Fibroblast of the conjunctiva (primary cell): ENCODE results near the gene MORN4.
"Not testable (repeated sequence)": the region's sequence is repeated elsewhere in the genome, so short reads cannot be mapped to it uniquely, and the experiment has no call there.

Source experiments
- DNase-seq: peaks from one replicate; pipeline ENCODE4 v3.0.0-alpha.2; 2010; ENCODE audit warnings: low read depth

Gene MORN4

GRCh38 chr10:97632949-97633884 is at the start of gene MORN4:
Gene MORN4, minus strand, starts transcription at chr10:97633500. Its CDS starts 13,847 bp downstream, at chr10:97619653.
- DNase-seq, result peak; percentile 82

GRCh38 chr10:97682042-97682441 is 48.7 kb upstream of the MORN4 start:
- no peak for DNase-seq

- no peak for DNase-seq
Measured at GRCh38 chr10:97679594-97679993, 46.3 kb upstream of the MORN4 start.

- DNase-seq, result no peak
Measured at GRCh38 chr10:97676770-97677581, 43.7 kb upstream of the MORN4 start.

GRCh38 chr10:97675222-97675621 is 41.9 kb upstream of the MORN4 start:
- DNase-seq, result no peak

GRCh38 chr10:97673736-97674525 is 40.6 kb upstream of the MORN4 start:
- no peak for DNase-seq

GRCh38 chr10:97669571-97669970 is 36.3 kb upstream of the MORN4 start:
- no peak for DNase-seq

- DNase-seq, result no peak
Measured at GRCh38 chr10:97667463-97667862, 34.2 kb upstream of the MORN4 start.

- no peak for DNase-seq
Measured at GRCh38 chr10:97666992-97667391, 33.7 kb upstream of the MORN4 start.

- no peak for DNase-seq
Measured at GRCh38 chr10:97664282-97664850, 31.1 kb upstream of the MORN4 start.

- DNase-seq, result peak; percentile 69
Measured at GRCh38 chr10:97659589-97659988, 26.3 kb upstream of the MORN4 start.

GRCh38 chr10:97656777-97657176 is 23.5 kb upstream of the MORN4 start:
- DNase-seq, result no peak

GRCh38 chr10:97651773-97652172 is 18.5 kb upstream of the MORN4 start:
- DNase-seq, result no peak

- DNase-seq, result no peak
Measured at GRCh38 chr10:97650726-97651125, 17.4 kb upstream of the MORN4 start.

- not testable (repeated sequence) for DNase-seq
Measured at GRCh38 chr10:97649405-97649750, 16.1 kb upstream of the MORN4 start.

GRCh38 chr10:97648562-97649404 is 15.5 kb upstream of the MORN4 start:
- DNase-seq, result peak; percentile 68

- peak; percentile 21 for DNase-seq
Measured at GRCh38 chr10:97647556-97647955, 14.3 kb upstream of the MORN4 start.

GRCh38 chr10:97644936-97645335 is 11.6 kb upstream of the MORN4 start:
- no peak for DNase-seq

- no peak for DNase-seq
Measured at GRCh38 chr10:97643441-97643985, 10.2 kb upstream of the MORN4 start.

- DNase-seq, result not testable (repeated sequence)
Measured at GRCh38 chr10:97642471-97643159, 9.3 kb upstream of the MORN4 start.
